ENCODE results near the gene EP400. TPM values are rescaled to one million over a fixed set of nuclear protein-coding genes. Genes with fewer than 3 reads are reported as not detected.

EP400 gene
- total RNA-seq, 1 donor from 2014 or later: 55.2 TPM

GRCh38 chr12:132029503-132030300 lies 80.0 kb downstream of the EP400 start:
- H3K36me3 Mint-ChIP-seq: peaks cover 28% of the 10 kb centered on the region
- H3K27me3 Mint-ChIP-seq: no peaks in the 10 kb centered on the region

GRCh38 chr12:132030367-132031038 lies 80.8 kb downstream of the EP400 start:
- H3K4me3 Mint-ChIP-seq: no peak overlapping the region
- H3K36me3 Mint-ChIP-seq: peaks cover 33% of the 10 kb centered on the region
- no peaks in the 10 kb centered on the region for H3K27me3 Mint-ChIP-seq
- no peak for DNase-seq (ENCODE audit: extremely low spot score, unreplicated experiment)
- no peaks in the 10 kb centered on the region for H3K9me3 Mint-ChIP-seq
- no peaks in the 10 kb centered on the region for H3K4me1 Mint-ChIP-seq (ENCODE audit: unreplicated experiment)
- no peak for TF ChIP-seq CTCF (conservative IDR thresholded peaks at IDR 0.05)
- no peak overlapping the region for H3K27ac Mint-ChIP-seq

More at GRCh38 chr12:132029503-132030300, 80.0 kb downstream of the EP400 start:
- no peak for DNase-seq (ENCODE audit: extremely low spot score, unreplicated experiment)
- no peak for TF ChIP-seq CTCF (conservative IDR thresholded peaks at IDR 0.05)
- Mint-ChIP-seq H3K4me3 (no peak overlapping the region), H3K4me1 (ENCODE audit: unreplicated experiment) (no peaks in the 10 kb centered on the region), H3K27ac (no peak overlapping the region), H3K9me3 (no peaks in the 10 kb centered on the region)

- Mint-ChIP-seq H3K4me1 (ENCODE audit: unreplicated experiment) (no peaks in the 10 kb centered on the region), H3K27ac (no peak overlapping the region), H3K4me3 (no peak overlapping the region), H3K9me3 (no peaks in the 10 kb centered on the region), H3K36me3 (peaks cover 33% of the 10 kb centered on the region), H3K27me3 (no peaks in the 10 kb centered on the region)
- no peak for TF ChIP-seq CTCF (conservative IDR thresholded peaks at IDR 0.05)
- no peak for DNase-seq (ENCODE audit: extremely low spot score, unreplicated experiment)
Observed at GRCh38 chr12:132033627-132034026, 83.9 kb downstream of the EP400 start.

- no peaks in the 10 kb centered on the region for H3K27me3 Mint-ChIP-seq
- peaks cover 28% of the 10 kb centered on the region for H3K36me3 Mint-ChIP-seq
- no peak for DNase-seq (ENCODE audit: extremely low spot score, unreplicated experiment)
- H3K9me3 Mint-ChIP-seq: no peaks in the 10 kb centered on the region
- H3K4me3 Mint-ChIP-seq: no peak overlapping the region
- H3K27ac Mint-ChIP-seq: no peak overlapping the region
- no peak for TF ChIP-seq CTCF (conservative IDR thresholded peaks at IDR 0.05)
- H3K4me1 Mint-ChIP-seq (ENCODE audit: unreplicated experiment): no peaks in the 10 kb centered on the region
Observed at GRCh38 chr12:132036063-132036683, 86.4 kb downstream of the EP400 start.

- H3K27ac Mint-ChIP-seq: peak overlapping the region; percentile 3
- peaks cover 9% of the 10 kb centered on the region for H3K36me3 Mint-ChIP-seq
- TF ChIP-seq CTCF (conservative IDR thresholded peaks at IDR 0.05): no peak
- H3K9me3 Mint-ChIP-seq: no peaks in the 10 kb centered on the region
- H3K4me3 Mint-ChIP-seq: no peak overlapping the region
- H3K4me1 Mint-ChIP-seq (ENCODE audit: unreplicated experiment): no peaks in the 10 kb centered on the region
- H3K27me3 Mint-ChIP-seq: no peaks in the 10 kb centered on the region
- no peak for DNase-seq (ENCODE audit: extremely low spot score, unreplicated experiment)
Observed at GRCh38 chr12:132040906-132041606, 91.3 kb downstream of the EP400 start.

Measured in type B pancreatic cell (in vitro differentiated cells).